PFSK-1 (cell line): ENCODE results near the gene MTRF1L.

Experiments used
- POLR2AphosphoS5 ChIP-seq: IDR thresholded peaks from 2 replicates; pipeline ENCODE4 v1.6.1; 2012; ENCODE audit warnings: low read depth, mild to moderate bottlenecking, control low read depth, low read length, moderate library complexity
- TAF1 ChIP-seq: IDR thresholded peaks from 2 replicates; pipeline ENCODE4 v1.6.1; 2012; ENCODE audit warnings: low read length, control low read depth, borderline replicate concordance; ENCODE audit not compliant: insufficient read depth
- TF ChIP-seq, protein P1 (sequence below), 2 experiments: IDR thresholded peaks; 2 replicates each; pipeline versions ENCODE4 v1.6.1 to v1.8.0; 2011 to 2012; ENCODE audit warnings: low read depth in 2 of 2, low read length in 2 of 2, control low read depth in 1 of 2, inconsistent platforms in 1 of 2, mild to moderate bottlenecking in 1 of 2, moderate library complexity in 1 of 2; ENCODE audit not compliant: insufficient read depth in 1 of 2

DNA sequence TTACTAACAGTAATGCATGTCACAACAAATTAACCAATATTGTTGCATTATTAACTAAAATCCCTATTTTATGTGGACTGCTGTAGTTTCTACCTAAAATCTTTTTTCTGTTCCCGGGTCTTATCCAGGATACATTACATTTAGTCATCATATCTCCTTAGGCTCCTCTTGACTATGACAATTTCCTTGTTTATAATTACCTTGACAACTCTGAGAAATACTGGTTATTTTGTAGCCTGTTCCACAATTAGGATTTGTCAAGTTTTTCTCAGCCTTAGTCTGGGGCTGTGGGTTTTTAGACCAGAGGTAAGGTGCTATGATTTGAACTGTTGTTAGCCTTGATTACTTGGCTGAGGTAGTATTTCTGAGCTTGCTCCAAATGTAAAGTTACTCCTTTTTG, 23.4 kb downstream of the MTRF1L start:
- TF ChIP-seq POLR2AphosphoS5 (no peak), TAF1 (no peak)
- TF ChIP-seq, protein P1, sequence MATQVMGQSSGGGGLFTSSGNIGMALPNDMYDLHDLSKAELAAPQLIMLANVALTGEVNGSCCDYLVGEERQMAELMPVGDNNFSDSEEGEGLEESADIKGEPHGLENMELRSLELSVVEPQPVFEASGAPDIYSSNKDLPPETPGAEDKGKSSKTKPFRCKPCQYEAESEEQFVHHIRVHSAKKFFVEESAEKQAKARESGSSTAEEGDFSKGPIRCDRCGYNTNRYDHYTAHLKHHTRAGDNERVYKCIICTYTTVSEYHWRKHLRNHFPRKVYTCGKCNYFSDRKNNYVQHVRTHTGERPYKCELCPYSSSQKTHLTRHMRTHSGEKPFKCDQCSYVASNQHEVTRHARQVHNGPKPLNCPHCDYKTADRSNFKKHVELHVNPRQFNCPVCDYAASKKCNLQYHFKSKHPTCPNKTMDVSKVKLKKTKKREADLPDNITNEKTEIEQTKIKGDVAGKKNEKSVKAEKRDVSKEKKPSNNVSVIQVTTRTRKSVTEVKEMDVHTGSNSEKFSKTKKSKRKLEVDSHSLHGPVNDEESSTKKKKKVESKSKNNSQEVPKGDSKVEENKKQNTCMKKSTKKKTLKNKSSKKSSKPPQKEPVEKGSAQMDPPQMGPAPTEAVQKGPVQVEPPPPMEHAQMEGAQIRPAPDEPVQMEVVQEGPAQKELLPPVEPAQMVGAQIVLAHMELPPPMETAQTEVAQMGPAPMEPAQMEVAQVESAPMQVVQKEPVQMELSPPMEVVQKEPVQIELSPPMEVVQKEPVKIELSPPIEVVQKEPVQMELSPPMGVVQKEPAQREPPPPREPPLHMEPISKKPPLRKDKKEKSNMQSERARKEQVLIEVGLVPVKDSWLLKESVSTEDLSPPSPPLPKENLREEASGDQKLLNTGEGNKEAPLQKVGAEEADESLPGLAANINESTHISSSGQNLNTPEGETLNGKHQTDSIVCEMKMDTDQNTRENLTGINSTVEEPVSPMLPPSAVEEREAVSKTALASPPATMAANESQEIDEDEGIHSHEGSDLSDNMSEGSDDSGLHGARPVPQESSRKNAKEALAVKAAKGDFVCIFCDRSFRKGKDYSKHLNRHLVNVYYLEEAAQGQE (IDR thresholded peaks at IDR 0.05; ENCODE audit: insufficient read depth in 1 of 2, low read depth in 2 of 2, low read length in 2 of 2), result no peak
